ENCODE results near the gene AIFM2. TPM values are rescaled to one million over a fixed set of nuclear protein-coding genes. Genes with fewer than 3 reads are reported as not detected.
A peak's percentile ranks its signal among the peaks of the same experiment; 100 is the strongest.

Gene AIFM2
- total and polyA plus RNA-seq, 2 of the 13 experiments (the other 11 are each of a cell fraction or from before 2014, with no cell fraction given), result 20.3 to 29.5 TPM

GRCh38 chr10:70145666-70146488, 13.3 kb upstream of the AIFM2 start (continued):
- TF ChIP-seq LRRFIP1 (CRISPR knock-in tag; conservative IDR thresholded peaks at IDR 0.05) (no peak), FOXA1 (IDR thresholded peaks at IDR 0.05) (no peak), FOXA1 (CRISPR knock-in tag; IDR thresholded peaks at IDR 0.05) (0 out of 2 replicates have a peak, but pooled peaks have one; percentile 3), NKX3-1 (CRISPR knock-in tag; IDR thresholded peaks at IDR 0.05) (no peak; the same call in 1 of the 2 replicates), MEF2D (CRISPR knock-in tag; IDR thresholded peaks at IDR 0.05) (no peak), ZBTB8A (CRISPR knock-in tag; IDR thresholded peaks at IDR 0.05; ENCODE audit: borderline replicate concordance, low read depth) (no peak), SRY (CRISPR knock-in tag; IDR thresholded peaks at IDR 0.05) (no peak), ZNF619 (CRISPR knock-in tag; IDR thresholded peaks at IDR 0.05) (peak; percentile 46; the same call in 1 of the 2 replicates), ZNF235 (CRISPR knock-in tag; IDR thresholded peaks at IDR 0.05; ENCODE audit: borderline replicate concordance) (no peak; the same call in none of the 2 replicates), NFKB2 (CRISPR knock-in tag; IDR thresholded peaks at IDR 0.05; ENCODE audit: borderline replicate concordance) (peak; percentile 30; the same call in 1 of the 2 replicates), ZKSCAN5 (CRISPR knock-in tag; IDR thresholded peaks at IDR 0.05) (no peak), ZFP36L2 (CRISPR knock-in tag; IDR thresholded peaks at IDR 0.05) (0 out of 2 replicates have a peak, but pooled peaks have one; percentile 25), BRCA1 (CRISPR knock-in tag; IDR thresholded peaks at IDR 0.05) (0 out of 2 replicates have a peak, but pooled peaks have one; percentile 42), ZNF644 (CRISPR knock-in tag; IDR thresholded peaks at IDR 0.05; ENCODE audit: low read depth) (no peak), ZNF557 (CRISPR knock-in tag; IDR thresholded peaks at IDR 0.05) (no peak; the same call in 1 of the 2 replicates), IRX3 (CRISPR knock-in tag; IDR thresholded peaks at IDR 0.05; ENCODE audit: borderline replicate concordance, low read depth) (peak; percentile 85), ZNF780A (CRISPR knock-in tag; IDR thresholded peaks at IDR 0.05) (0 out of 2 replicates have a peak, but pooled peaks have one; percentile 20), U2AF2 (IDR thresholded peaks at IDR 0.05; ENCODE audit: low read depth, low read length) (no peak), TRIM22 (IDR thresholded peaks at IDR 0.05) (no peak), ZFP37 (CRISPR knock-in tag; IDR thresholded peaks at IDR 0.05; ENCODE audit: borderline replicate concordance) (no peak), ZNF513 (CRISPR knock-in tag; conservative IDR thresholded peaks at IDR 0.05) (no peak)
- TF ChIP-seq, protein P1, sequence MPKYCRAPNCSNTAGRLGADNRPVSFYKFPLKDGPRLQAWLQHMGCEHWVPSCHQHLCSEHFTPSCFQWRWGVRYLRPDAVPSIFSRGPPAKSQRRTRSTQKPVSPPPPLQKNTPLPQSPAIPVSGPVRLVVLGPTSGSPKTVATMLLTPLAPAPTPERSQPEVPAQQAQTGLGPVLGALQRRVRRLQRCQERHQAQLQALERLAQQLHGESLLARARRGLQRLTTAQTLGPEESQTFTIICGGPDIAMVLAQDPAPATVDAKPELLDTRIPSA (CRISPR knock-in tag; IDR thresholded peaks at IDR 0.05; ENCODE audit: borderline replicate concordance), result peak; percentile 93; the same call in 1 of the 2 replicates
- TF ChIP-seq, protein P2, sequence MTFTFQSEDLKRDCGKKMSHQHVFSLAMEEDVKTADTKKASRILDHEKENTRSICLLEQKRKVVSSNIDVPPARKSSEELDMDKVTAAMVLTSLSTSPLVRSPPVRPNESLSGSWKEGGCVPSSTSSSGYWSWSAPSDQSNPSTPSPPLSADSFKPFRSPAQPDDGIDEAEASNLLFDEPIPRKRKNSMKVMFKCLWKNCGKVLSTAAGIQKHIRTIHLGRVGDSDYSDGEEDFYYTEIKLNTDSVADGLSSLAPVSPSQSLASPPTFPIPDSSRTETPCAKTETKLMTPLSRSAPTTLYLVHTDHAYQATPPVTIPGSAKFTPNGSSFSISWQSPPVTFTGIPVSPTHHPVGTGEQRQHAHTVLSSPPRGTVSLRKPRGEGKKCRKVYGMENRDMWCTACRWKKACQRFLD (CRISPR knock-in tag; IDR thresholded peaks at IDR 0.05; ENCODE audit: borderline replicate concordance), result no peak

Data from HepG2 (cell line).